K562 (cell line): Measurements from ENCODE around the gene DYRK1B. TPM values are rescaled to one million over a fixed set of nuclear protein-coding genes. Genes with fewer than 3 reads are reported as not detected.

Experiments used
- BRF1 ChIP-seq: IDR thresholded peaks from 3 replicates; pipeline ENCODE4 v1.6.1; 2011; ENCODE audit warnings: borderline replicate concordance, mild to moderate bottlenecking; ENCODE audit not compliant: insufficient read length; ENCODE audit errors: extremely low read depth
- CREB5 ChIP-seq: fragments of 250-450 bp; sonication (Bioruptor Pico); IDR thresholded peaks from 2 replicates; pipeline ENCODE4 v1.5.0; 2020; ENCODE audit warnings: mild to moderate bottlenecking
- GMEB1 ChIP-seq: fragments of 250-450 bp; sonication (Bioruptor Pico); IDR thresholded peaks from 2 replicates; pipeline ENCODE4 v1.4.0; 2020; ENCODE audit warnings: mild to moderate bottlenecking
- HDAC8 ChIP-seq: fragments of 450-650 bp; IDR thresholded peaks from 2 replicates; pipeline ENCODE4 v1.6.1; 2016; ENCODE audit warnings: mild to moderate bottlenecking, missing genetic modification characterization, moderate library complexity, missing compliant biosample characterization
- HDGF ChIP-seq: fragments of 450-650 bp; IDR thresholded peaks from 2 replicates; pipeline ENCODE4 v1.6.1; 2016
- KAT7 ChIP-seq: sonication (generic); formaldehyde crosslinking; IDR thresholded peaks from 2 replicates; pipeline ENCODE4 v1.8.0; 2022; ENCODE audit warnings: missing genetic modification reagents, mild to moderate bottlenecking, borderline replicate concordance
- KLF1 ChIP-seq: fragments of 450-650 bp; IDR thresholded peaks from 2 replicates; pipeline ENCODE4 v1.6.1; 2016; ENCODE audit warnings: missing genetic modification characterization, missing compliant biosample characterization
- KLF13 ChIP-seq: fragments of 450-650 bp; IDR thresholded peaks from 2 replicates; pipeline ENCODE4 v1.6.1; 2016; ENCODE audit warnings: missing genetic modification characterization, low read depth, mild to moderate bottlenecking, missing compliant biosample characterization, moderate library complexity, borderline replicate concordance
- LARP7 ChIP-seq: fragments of 450-650 bp; IDR thresholded peaks from 2 replicates; pipeline ENCODE4 v1.6.1; 2016
- MCM3 ChIP-seq: fragments of 450-650 bp; IDR thresholded peaks from 2 replicates; pipeline ENCODE4 v1.6.1; 2016
- MED1 ChIP-seq: sonication (generic); formaldehyde crosslinking; IDR thresholded peaks from 2 replicates; pipeline ENCODE4 v1.8.1; 2023; ENCODE audit warnings: missing genetic modification reagents, borderline replicate concordance
- POLR2B ChIP-seq: fragments of 450-650 bp; IDR thresholded peaks from 2 replicates; pipeline ENCODE4 v1.6.1; 2018; ENCODE audit warnings: low read depth; ENCODE audit not compliant: partially characterized antibody
- POLR2G ChIP-seq: fragments of 200-400 bp; formaldehyde crosslinking; IDR thresholded peaks from 2 replicates; pipeline ENCODE4 v1.6.1; 2017; ENCODE audit warnings: low read depth, mild to moderate bottlenecking, antibody characterized with exemption, low read length, moderate library complexity
- PREB ChIP-seq: sonication (generic); formaldehyde crosslinking; IDR thresholded peaks from 2 replicates; pipeline ENCODE4 v1.8.1; 2023; ENCODE audit warnings: mild to moderate bottlenecking, missing genetic modification reagents
- RFX7 ChIP-seq: fragments of 250-450 bp; sonication (Bioruptor Pico); IDR thresholded peaks from 2 replicates; pipeline ENCODE4 v1.5.1; 2021; ENCODE audit warnings: mild to moderate bottlenecking
- U2AF2 ChIP-seq: fragments of 200-400 bp; formaldehyde crosslinking; optimal IDR thresholded peaks from 2 replicates; pipeline ENCODE3; 2017; ENCODE audit warnings: low read depth, mild to moderate bottlenecking, low read length
- YY1 ChIP-seq, 3 experiments: IDR thresholded peaks; 2 replicates each; pipeline ENCODE4 v1.6.1; 2011; ENCODE audit warnings: low read length in 2 of 3, mild to moderate bottlenecking in 2 of 3, moderate library complexity in 2 of 3, borderline replicate concordance in 1 of 3, control low read depth in 1 of 3, low read depth in 1 of 3; ENCODE audit not compliant: insufficient read depth in 3 of 3, insufficient replicate concordance in 2 of 3, control insufficient read depth in 1 of 3, insufficient read length in 1 of 3; ENCODE audit errors: extremely low read depth in 1 of 3
- ZNF174 ChIP-seq: fragments of 250-450 bp; sonication (Bioruptor Pico); IDR thresholded peaks from 2 replicates; pipeline ENCODE4 v1.4.0; 2020; ENCODE audit warnings: mild to moderate bottlenecking
- ZNF197 ChIP-seq: fragments of 200-800 bp; sonication (Bioruptor generic); IDR thresholded peaks from 2 replicates; pipeline ENCODE4 v1.6.1; 2016; ENCODE audit warnings: low read depth, missing genetic modification characterization, missing compliant biosample characterization
- ZNF253 ChIP-seq: fragments of 250-450 bp; sonication (Bioruptor Pico); conservative IDR thresholded peaks from 2 replicates; pipeline ENCODE4 v1.6.1; 2021; ENCODE audit warnings: mild to moderate bottlenecking
- ZNF280A ChIP-seq: fragments of 450-650 bp; IDR thresholded peaks from 2 replicates; pipeline ENCODE4 v1.6.1; 2018; ENCODE audit warnings: mild to moderate bottlenecking, low read depth; ENCODE audit not compliant: partially characterized antibody
- ZNF41 ChIP-seq: fragments of 250-450 bp; sonication (Bioruptor Pico); conservative IDR thresholded peaks from 2 replicates; pipeline ENCODE4 v1.4.0; 2020; ENCODE audit warnings: mild to moderate bottlenecking
- ZNF436 ChIP-seq: fragments of 250-450, 450-650 bp; sonication (Bioruptor Pico); formaldehyde crosslinking; IDR thresholded peaks from 2 replicates; pipeline ENCODE4 v1.7.0; 2020; ENCODE audit warnings: mild to moderate bottlenecking
- polyA plus RNA-seq, 8 experiments: library from polyadenylated mRNA; depleted of rRNA in 4 of 8; stranded (reverse) in 5 of 8; unstranded in 3 of 8; fragments of >200 nt; fragmentation: Nextera tagmentation in 2 of 8; fragmentation: Illumina TruSeq in 1 of 8; extraction: Ambion mirVana in 2 of 8; extraction: Trizol in 1 of 8; gene quantifications; 2 replicates each; pipeline versions ENCODE4 v1.2.1 to v1.2.3, GENCODE V29; 2011 to 2014; ENCODE audit warnings: inconsistent platforms in 1 of 8, missing spikeins in 1 of 8
- total RNA-seq, 7 experiments: library from RNA; depleted of rRNA in 6 of 7; stranded (reverse); fragments of >200 nt in 6 of 7; fragmentation: Illumina TruSeq in 2 of 7; extraction: Trizol in 2 of 7; gene quantifications; 2 replicates each; pipeline versions ENCODE4 v1.2.1 to v1.2.3, GENCODE V29; 2011 to 2021; ENCODE audit warnings: low replicate concordance in 1 of 7

The DYRK1B gene
- total and polyA plus RNA-seq, 9 of the 15 experiments (the other 6 are each of a cell fraction or from before 2014, with no cell fraction given): 0.91 to 5.2 (median 1.5) TPM; not detected in 2

GRCh38 chr19:39839678-39840327, 5.8 kb upstream of the DYRK1B start (continued):
- TF ChIP-seq CREB5 (CRISPR knock-in tag): no peak
- TF ChIP-seq GMEB1: no peak
- TF ChIP-seq MCM3: no peak
- no peak for TF ChIP-seq MED1 (CRISPR knock-in tag)
- TF ChIP-seq ZNF174: no peak
- TF ChIP-seq POLR2G: no peak
- TF ChIP-seq RFX7 (CRISPR knock-in tag): no peak
- no peak for TF ChIP-seq ZNF253 (CRISPR knock-in tag)
- TF ChIP-seq ZNF280A: no peak
- TF ChIP-seq U2AF2: no peak
- no peak for TF ChIP-seq KAT7 (CRISPR knock-in tag)
- TF ChIP-seq ZNF436 (CRISPR knock-in tag): no peak
- no peak for TF ChIP-seq YY1 (IDR thresholded peaks at IDR 0.05; ENCODE audit: borderline replicate concordance in 1 of 3, control insufficient read depth in 1 of 3, extremely low read depth in 1 of 3, insufficient read depth in 3 of 3, insufficient read length in 1 of 3, insufficient replicate concordance in 2 of 3, low read depth in 1 of 3, low read length in 2 of 3)
- TF ChIP-seq ZNF197 (CRISPR knock-in tag): no peak
- TF ChIP-seq PREB (CRISPR knock-in tag): no peak
- TF ChIP-seq KLF13 (tag): no peak
- TF ChIP-seq BRF1: no peak
- TF ChIP-seq KLF1 (tag): no peak
- TF ChIP-seq LARP7: no peak
- TF ChIP-seq ZNF41: no peak
- TF ChIP-seq HDAC8 (tag): no peak
- no peak for TF ChIP-seq POLR2B
- peak; percentile 59; the same call in 1 of the 2 replicates for TF ChIP-seq HDGF
